ENCODE measurements around the gene PEPD.

The PEPD gene

DNA sequence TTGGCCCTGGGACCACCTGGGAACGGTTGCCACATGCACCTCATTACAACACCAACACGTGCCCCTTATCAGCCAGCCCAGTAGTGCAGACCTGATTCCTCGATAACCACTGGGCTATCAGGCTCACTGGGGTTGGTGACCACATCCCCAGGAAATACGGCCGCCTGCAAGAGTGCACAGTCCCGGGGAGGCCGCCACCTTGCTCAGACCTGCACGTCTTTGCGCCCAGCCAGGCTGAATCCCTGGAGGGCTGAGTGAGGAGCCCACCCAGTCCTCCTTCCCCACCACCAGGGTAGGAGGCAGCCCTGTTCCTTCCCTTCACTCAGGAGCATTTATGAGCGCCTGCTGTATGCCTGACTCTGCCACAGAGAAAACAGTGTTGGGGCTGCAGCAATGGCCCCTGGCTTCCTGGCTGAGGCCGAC, 80.3 kb downstream of the PEPD start:
- no peak for TF ChIP-seq HDGF (IDR thresholded peaks at IDR 0.05; ENCODE audit: borderline replicate concordance)
- no peak for TF ChIP-seq ELF4 (IDR thresholded peaks at IDR 0.05)
- no peak for TF ChIP-seq L3MBTL2 (conservative IDR thresholded peaks at IDR 0.05)
- TF ChIP-seq FOXK2 (IDR thresholded peaks at IDR 0.05): no peak
- no peak for TF ChIP-seq BHLHE40 (IDR thresholded peaks at IDR 0.05; ENCODE audit: borderline replicate concordance)
- no peak for TF ChIP-seq ZNF384 (IDR thresholded peaks at IDR 0.05)
- TF ChIP-seq ARNT (IDR thresholded peaks at IDR 0.05): no peak
- TF ChIP-seq, protein P1, sequence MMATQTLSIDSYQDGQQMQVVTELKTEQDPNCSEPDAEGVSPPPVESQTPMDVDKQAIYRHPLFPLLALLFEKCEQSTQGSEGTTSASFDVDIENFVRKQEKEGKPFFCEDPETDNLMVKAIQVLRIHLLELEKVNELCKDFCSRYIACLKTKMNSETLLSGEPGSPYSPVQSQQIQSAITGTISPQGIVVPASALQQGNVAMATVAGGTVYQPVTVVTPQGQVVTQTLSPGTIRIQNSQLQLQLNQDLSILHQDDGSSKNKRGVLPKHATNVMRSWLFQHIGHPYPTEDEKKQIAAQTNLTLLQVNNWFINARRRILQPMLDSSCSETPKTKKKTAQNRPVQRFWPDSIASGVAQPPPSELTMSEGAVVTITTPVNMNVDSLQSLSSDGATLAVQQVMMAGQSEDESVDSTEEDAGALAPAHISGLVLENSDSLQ (IDR thresholded peaks at IDR 0.05): no peak
- no peak for TF ChIP-seq FOXM1 (IDR thresholded peaks at IDR 0.05; ENCODE audit: borderline replicate concordance)
- no peak for TF ChIP-seq FOXA1 (IDR thresholded peaks at IDR 0.05)
- TF ChIP-seq SP1 (IDR thresholded peaks at IDR 0.05): no peak
- TF ChIP-seq CTBP1 (IDR thresholded peaks at IDR 0.05; ENCODE audit: borderline replicate concordance): no peak
- TF ChIP-seq NFRKB (IDR thresholded peaks at IDR 0.05): no peak
- TF ChIP-seq LEF1 (IDR thresholded peaks at IDR 0.05; ENCODE audit: borderline replicate concordance): no peak
- DNase-seq (ENCODE audit: extremely low spot score): no peak
- ChIA-PET CTCF (no interaction called here), POLR2A (no interaction called here)

DNA sequence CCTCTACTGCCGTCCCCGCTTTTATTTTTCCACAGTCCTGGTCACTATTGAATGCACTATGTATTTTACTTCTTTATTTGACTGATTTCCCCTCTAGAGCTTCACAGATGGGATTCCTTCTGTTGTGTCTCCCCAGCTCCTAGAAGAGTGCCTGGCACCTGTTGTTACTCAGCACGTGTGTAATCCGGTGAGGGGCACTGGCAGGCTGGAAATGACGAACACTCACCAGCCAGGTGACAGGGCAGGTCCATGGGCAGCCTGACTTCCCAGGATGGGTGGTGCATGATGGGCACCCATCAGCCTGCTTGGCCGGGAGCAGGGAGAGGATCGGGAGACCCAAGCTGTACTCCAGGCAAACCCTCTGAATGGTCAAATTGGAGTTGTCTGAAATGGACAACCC, 80.9 kb downstream of the PEPD start:
- no peak for DNase-seq (ENCODE audit: extremely low spot score)
- ChIA-PET CTCF (no interaction called here), POLR2A (no interaction called here)
- TF ChIP-seq NFRKB (IDR thresholded peaks at IDR 0.05) (no peak), ELF4 (IDR thresholded peaks at IDR 0.05) (no peak), HDGF (IDR thresholded peaks at IDR 0.05; ENCODE audit: borderline replicate concordance) (no peak), L3MBTL2 (conservative IDR thresholded peaks at IDR 0.05) (no peak), SP1 (IDR thresholded peaks at IDR 0.05) (no peak), FOXK2 (IDR thresholded peaks at IDR 0.05) (no peak), LEF1 (IDR thresholded peaks at IDR 0.05; ENCODE audit: borderline replicate concordance) (no peak), FOXM1 (IDR thresholded peaks at IDR 0.05; ENCODE audit: borderline replicate concordance) (no peak), ZNF384 (IDR thresholded peaks at IDR 0.05) (no peak), TARDBP (IDR thresholded peaks at IDR 0.05) (no peak), BHLHE40 (IDR thresholded peaks at IDR 0.05; ENCODE audit: borderline replicate concordance) (no peak), CTBP1 (IDR thresholded peaks at IDR 0.05; ENCODE audit: borderline replicate concordance) (no peak), ARNT (IDR thresholded peaks at IDR 0.05) (no peak), SUZ12 (IDR thresholded peaks at IDR 0.05) (no peak), FOXA1 (IDR thresholded peaks at IDR 0.05) (no peak)
- TF ChIP-seq, protein P1 (IDR thresholded peaks at IDR 0.05): no peak

DNA sequence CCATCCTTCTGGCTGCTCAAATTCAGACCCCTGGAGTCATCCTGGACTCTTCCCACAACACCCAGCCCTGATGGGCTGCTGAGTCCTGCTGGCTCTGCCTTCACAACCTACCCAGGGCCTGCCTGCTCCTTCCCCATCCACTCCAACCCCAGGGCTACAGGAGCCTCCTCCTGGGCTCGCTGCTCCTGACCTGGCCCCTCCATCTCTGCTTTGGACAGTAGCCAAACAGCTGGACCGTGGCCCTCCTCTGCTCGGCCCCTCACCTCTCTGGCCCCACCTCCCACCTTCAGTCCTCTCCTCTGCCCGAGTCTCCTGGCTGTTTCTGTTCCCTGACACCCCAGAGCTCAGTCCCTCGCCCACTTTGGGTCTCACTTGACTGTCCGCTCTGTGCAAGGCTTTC, 81.3 kb downstream of the PEPD start:
- ChIA-PET POLR2A (no interaction called here), CTCF (no interaction called here)
- TF ChIP-seq ZNF384 (IDR thresholded peaks at IDR 0.05) (no peak), FOXM1 (IDR thresholded peaks at IDR 0.05; ENCODE audit: borderline replicate concordance) (no peak), FOXA1 (IDR thresholded peaks at IDR 0.05) (no peak), TARDBP (IDR thresholded peaks at IDR 0.05) (no peak), HDGF (IDR thresholded peaks at IDR 0.05; ENCODE audit: borderline replicate concordance) (no peak), BHLHE40 (IDR thresholded peaks at IDR 0.05; ENCODE audit: borderline replicate concordance) (no peak), SP1 (IDR thresholded peaks at IDR 0.05) (no peak), NFRKB (IDR thresholded peaks at IDR 0.05) (no peak), ELF4 (IDR thresholded peaks at IDR 0.05) (no peak), CTBP1 (IDR thresholded peaks at IDR 0.05; ENCODE audit: borderline replicate concordance) (no peak), ARNT (IDR thresholded peaks at IDR 0.05) (no peak), FOXK2 (IDR thresholded peaks at IDR 0.05) (no peak)
- TF ChIP-seq, protein P1 (IDR thresholded peaks at IDR 0.05): no peak
- DNase-seq (ENCODE audit: extremely low spot score): no peak

DNA sequence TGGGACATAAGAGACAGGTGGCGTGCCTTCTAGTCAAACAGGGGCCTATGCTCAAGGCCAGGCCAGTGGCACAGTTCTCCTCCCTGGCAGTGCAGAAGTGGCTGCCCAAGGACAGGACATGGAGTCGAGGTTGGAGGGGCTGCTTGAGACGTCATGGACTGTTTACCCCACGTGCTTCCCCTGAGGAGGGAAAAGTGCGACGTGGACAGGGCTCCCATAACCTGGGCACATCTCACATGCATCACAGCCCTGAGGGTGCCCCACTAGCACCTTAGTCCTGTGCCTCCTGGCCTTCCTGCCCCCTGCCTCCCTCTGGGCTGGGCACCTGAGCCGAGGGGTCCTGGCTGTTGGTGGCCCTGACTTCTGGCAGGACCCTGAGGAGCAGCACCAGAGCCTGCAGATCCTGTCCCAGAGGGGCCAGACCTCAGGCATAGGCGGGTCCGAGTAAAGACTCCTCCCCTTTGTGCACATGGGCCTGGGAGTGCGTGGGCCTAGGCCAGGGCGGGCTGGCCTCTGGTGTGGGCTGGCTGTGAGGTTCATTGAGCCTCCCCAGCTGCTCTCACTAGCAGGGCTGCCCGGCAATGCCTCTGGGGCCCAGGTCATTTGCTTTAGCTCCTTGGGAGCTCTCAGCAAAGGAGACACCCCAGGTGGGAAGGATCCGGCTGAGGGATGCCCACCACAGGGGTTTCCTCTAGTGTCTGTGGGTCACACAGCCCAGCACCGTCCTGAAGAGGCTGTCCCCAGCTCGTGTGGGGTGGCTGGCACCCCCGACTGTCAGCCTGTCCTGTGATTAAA, 82.4 kb downstream of the PEPD start:
- ChIA-PET POLR2A (no interaction called here), CTCF (no interaction called here)
- TF ChIP-seq SUZ12 (IDR thresholded peaks at IDR 0.05): no peak
- no peak for TF ChIP-seq HDGF (IDR thresholded peaks at IDR 0.05; ENCODE audit: borderline replicate concordance)
- no peak for TF ChIP-seq FOXA1 (IDR thresholded peaks at IDR 0.05)
- TF ChIP-seq SP1 (IDR thresholded peaks at IDR 0.05): no peak
- no peak for TF ChIP-seq FOXK2 (IDR thresholded peaks at IDR 0.05)
- no peak for TF ChIP-seq ARNT (IDR thresholded peaks at IDR 0.05)
- no peak for TF ChIP-seq L3MBTL2 (conservative IDR thresholded peaks at IDR 0.05)
- no peak for TF ChIP-seq ZNF384 (IDR thresholded peaks at IDR 0.05)
- no peak for TF ChIP-seq BHLHE40 (IDR thresholded peaks at IDR 0.05; ENCODE audit: borderline replicate concordance)
- TF ChIP-seq FOXM1 (IDR thresholded peaks at IDR 0.05; ENCODE audit: borderline replicate concordance): no peak
- TF ChIP-seq ELF4 (IDR thresholded peaks at IDR 0.05): no peak
- TF ChIP-seq TARDBP (IDR thresholded peaks at IDR 0.05): no peak
- TF ChIP-seq LEF1 (IDR thresholded peaks at IDR 0.05; ENCODE audit: borderline replicate concordance): no peak
- TF ChIP-seq CTBP1 (IDR thresholded peaks at IDR 0.05; ENCODE audit: borderline replicate concordance): no peak
- no peak for TF ChIP-seq NFRKB (IDR thresholded peaks at IDR 0.05)
- TF ChIP-seq, protein P1 (IDR thresholded peaks at IDR 0.05): no peak
- no peak for DNase-seq (ENCODE audit: extremely low spot score)

Data from HEK293T (cell line).